ENCODE data around the gene BPIFB2.

DNA sequence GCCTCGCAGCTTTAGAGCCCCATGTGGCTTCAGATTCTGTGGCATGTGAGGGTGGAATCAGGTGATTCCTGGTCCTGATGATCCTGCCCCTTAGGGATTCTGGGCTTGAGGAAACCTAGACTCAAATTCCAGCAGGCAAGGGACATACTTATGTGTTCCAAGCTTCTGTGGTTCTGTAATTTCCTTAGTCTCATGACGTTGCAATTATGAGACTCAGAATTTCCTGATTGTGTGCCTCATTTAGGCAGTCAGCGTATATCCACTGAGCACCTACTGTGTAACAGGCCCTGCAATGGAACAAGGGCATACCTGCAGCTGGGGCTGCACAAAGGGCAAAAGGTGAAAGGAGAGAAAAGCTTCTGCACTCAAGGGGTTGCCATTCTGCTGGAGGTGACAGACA, 60.3 kb downstream of the BPIFB2 start:
- TF ChIP-seq POLR2A (IDR thresholded peaks at IDR 0.05; ENCODE audit: low read depth, low read length) (no peak), POLR2AphosphoS5 (IDR thresholded peaks at IDR 0.05; ENCODE audit: low read depth, low read length) (no peak), SPI1 (IDR thresholded peaks at IDR 0.05; ENCODE audit: low read depth, low read length) (no peak), TAF1 (IDR thresholded peaks at IDR 0.05; ENCODE audit: low read depth, low read length) (no peak)
